A549 (cell line): Measurements from ENCODE around the gene TEX12.

Experiments
- CHD2 ChIP-seq: fragments of 150-350 bp; IDR thresholded peaks from 2 replicates; pipeline ENCODE4 v1.6.1; 2014; ENCODE audit warnings: low read length; ENCODE audit not compliant: partially characterized antibody
- HDAC2 ChIP-seq: fragments of 200-600 bp; sonication (generic); IDR thresholded peaks from 2 replicates; pipeline ENCODE4 v1.6.1; 2016
- HOXB5 ChIP-seq: fragments of 250-450 bp; sonication (Bioruptor Pico); IDR thresholded peaks from 2 replicates; pipeline ENCODE4 v1.5.0; 2020; ENCODE audit warnings: mild to moderate bottlenecking, moderate library complexity
- MAFK ChIP-seq: fragments of 450-650 bp; IDR thresholded peaks from 2 replicates; pipeline ENCODE4 v1.6.1; 2014; ENCODE audit not compliant: partially characterized antibody
- POLR2A ChIP-seq: IDR thresholded peaks from 2 replicates; pipeline ENCODE4 v1.6.1; 2012; ENCODE audit warnings: mild to moderate bottlenecking, low read length
- POLR2AphosphoS2 ChIP-seq: conservative IDR thresholded peaks from 2 replicates; pipeline ENCODE4 v1.6.1; 2012; ENCODE audit warnings: low read length, improper control_type of control experiment, inconsistent platforms
- SMC3 ChIP-seq: fragments of >200 bp; sonication (Bioruptor Twin); formaldehyde crosslinking; IDR thresholded peaks from 3 replicates; pipeline ENCODE4 v1.6.1; 2018; ENCODE audit warnings: inconsistent platforms
- ZFP36 ChIP-seq: fragments of 450-650 bp; IDR thresholded peaks from 2 replicates; pipeline ENCODE4 v1.6.1; 2014; ENCODE audit warnings: borderline replicate concordance; ENCODE audit not compliant: partially characterized antibody
- TF ChIP-seq, protein P1 (sequence below): fragments of >200 bp; sonication (Bioruptor Twin); formaldehyde crosslinking; IDR thresholded peaks from 3 replicates; pipeline ENCODE4 v1.5.1; 2016
- TF ChIP-seq, protein P2 (sequence below): IDR thresholded peaks from 2 replicates; pipeline ENCODE4 v1.6.1; 2012
- TF ChIP-seq, protein P3 (sequence below): fragments of >200 bp; sonication (Bioruptor Twin); formaldehyde crosslinking; IDR thresholded peaks from 3 replicates; pipeline ENCODE4 v1.6.1; 2016
- TF ChIP-seq, protein P4 (sequence below): fragments of 150-350 bp; IDR thresholded peaks from 2 replicates; pipeline ENCODE4 v1.6.1; 2014; ENCODE audit warnings: low read depth, mild to moderate bottlenecking, low read length

DNA sequence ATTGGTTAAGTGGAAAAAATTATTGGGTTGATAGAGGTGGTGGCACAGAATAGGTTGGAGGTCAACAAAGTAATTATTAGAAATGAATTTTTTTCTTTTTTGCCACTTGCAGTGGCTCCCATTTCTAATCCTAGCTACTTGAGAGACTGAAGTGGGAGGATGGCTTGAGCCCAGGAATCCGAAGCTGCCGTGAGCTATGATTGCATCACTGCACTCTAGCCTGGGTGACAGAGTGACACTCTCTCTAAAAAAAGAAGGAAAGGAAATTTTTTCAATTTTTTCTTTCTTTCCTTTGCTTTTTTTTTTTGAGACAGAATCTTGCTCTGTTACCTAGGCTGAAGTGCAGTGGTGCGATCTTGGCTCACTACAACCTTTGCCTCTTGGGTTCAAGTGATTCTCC lies 6.0 kb downstream of the TEX12 start:
- TF ChIP-seq CHD2 (no peak), ZFP36 (no peak), HDAC2 (no peak), SMC3 (no peak), POLR2A (no peak), POLR2AphosphoS2 (no peak), HOXB5 (CRISPR knock-in tag) (no peak), MAFK (no peak)
- TF ChIP-seq, protein P1, sequence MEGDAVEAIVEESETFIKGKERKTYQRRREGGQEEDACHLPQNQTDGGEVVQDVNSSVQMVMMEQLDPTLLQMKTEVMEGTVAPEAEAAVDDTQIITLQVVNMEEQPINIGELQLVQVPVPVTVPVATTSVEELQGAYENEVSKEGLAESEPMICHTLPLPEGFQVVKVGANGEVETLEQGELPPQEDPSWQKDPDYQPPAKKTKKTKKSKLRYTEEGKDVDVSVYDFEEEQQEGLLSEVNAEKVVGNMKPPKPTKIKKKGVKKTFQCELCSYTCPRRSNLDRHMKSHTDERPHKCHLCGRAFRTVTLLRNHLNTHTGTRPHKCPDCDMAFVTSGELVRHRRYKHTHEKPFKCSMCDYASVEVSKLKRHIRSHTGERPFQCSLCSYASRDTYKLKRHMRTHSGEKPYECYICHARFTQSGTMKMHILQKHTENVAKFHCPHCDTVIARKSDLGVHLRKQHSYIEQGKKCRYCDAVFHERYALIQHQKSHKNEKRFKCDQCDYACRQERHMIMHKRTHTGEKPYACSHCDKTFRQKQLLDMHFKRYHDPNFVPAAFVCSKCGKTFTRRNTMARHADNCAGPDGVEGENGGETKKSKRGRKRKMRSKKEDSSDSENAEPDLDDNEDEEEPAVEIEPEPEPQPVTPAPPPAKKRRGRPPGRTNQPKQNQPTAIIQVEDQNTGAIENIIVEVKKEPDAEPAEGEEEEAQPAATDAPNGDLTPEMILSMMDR: no peak
- TF ChIP-seq, protein P2, sequence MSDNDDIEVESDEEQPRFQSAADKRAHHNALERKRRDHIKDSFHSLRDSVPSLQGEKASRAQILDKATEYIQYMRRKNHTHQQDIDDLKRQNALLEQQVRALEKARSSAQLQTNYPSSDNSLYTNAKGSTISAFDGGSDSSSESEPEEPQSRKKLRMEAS: no peak
- TF ChIP-seq, protein P3, sequence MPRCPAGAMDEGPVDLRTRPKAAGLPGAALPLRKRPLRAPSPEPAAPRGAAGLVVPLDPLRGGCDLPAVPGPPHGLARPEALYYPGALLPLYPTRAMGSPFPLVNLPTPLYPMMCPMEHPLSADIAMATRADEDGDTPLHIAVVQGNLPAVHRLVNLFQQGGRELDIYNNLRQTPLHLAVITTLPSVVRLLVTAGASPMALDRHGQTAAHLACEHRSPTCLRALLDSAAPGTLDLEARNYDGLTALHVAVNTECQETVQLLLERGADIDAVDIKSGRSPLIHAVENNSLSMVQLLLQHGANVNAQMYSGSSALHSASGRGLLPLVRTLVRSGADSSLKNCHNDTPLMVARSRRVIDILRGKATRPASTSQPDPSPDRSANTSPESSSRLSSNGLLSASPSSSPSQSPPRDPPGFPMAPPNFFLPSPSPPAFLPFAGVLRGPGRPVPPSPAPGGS: no peak
- TF ChIP-seq, protein P4, sequence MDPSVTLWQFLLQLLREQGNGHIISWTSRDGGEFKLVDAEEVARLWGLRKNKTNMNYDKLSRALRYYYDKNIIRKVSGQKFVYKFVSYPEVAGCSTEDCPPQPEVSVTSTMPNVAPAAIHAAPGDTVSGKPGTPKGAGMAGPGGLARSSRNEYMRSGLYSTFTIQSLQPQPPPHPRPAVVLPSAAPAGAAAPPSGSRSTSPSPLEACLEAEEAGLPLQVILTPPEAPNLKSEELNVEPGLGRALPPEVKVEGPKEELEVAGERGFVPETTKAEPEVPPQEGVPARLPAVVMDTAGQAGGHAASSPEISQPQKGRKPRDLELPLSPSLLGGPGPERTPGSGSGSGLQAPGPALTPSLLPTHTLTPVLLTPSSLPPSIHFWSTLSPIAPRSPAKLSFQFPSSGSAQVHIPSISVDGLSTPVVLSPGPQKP: no peak
